ENCODE measurements around the gene BBS9. TPM values are rescaled to one million over a fixed set of nuclear protein-coding genes. Genes with fewer than 3 reads are reported as not detected.

Gene BBS9
- total RNA-seq, 1 donor, result 33.3 TPM

- no peak overlapping the region for H3K4me2 ChIP-seq (ENCODE audit: insufficient read depth, low read length)
- H3K4me1 ChIP-seq (ENCODE audit: insufficient read depth, low read length), result peaks cover 5% of the 10 kb centered on the region
- no peak for DNase-seq (ENCODE audit: insufficient read length, low spot score, missing footprints)
- H3K79me2 ChIP-seq (ENCODE audit: insufficient read depth, low read length), result no peaks in the 10 kb centered on the region
- no peaks in the 10 kb centered on the region for H3K36me3 ChIP-seq (ENCODE audit: insufficient read depth, low read length)
- no peaks in the 10 kb centered on the region for H3K27me3 ChIP-seq (ENCODE audit: insufficient read depth, low read length)
- no peak overlapping the region for H2AFZ ChIP-seq (ENCODE audit: low read length)
- no peak overlapping the region for H3K4me3 ChIP-seq (ENCODE audit: insufficient read depth, low read length)
- H3K9me3 ChIP-seq (ENCODE audit: low read depth, low read length), result no peaks in the 10 kb centered on the region
- no peak for TF ChIP-seq CTCF (IDR thresholded peaks at IDR 0.05; ENCODE audit: extremely low read depth, low read depth, low read length)
- no peak overlapping the region for H3K27ac ChIP-seq (ENCODE audit: low read depth, low read length)
- no peaks in the 10 kb centered on the region for H4K20me1 ChIP-seq (ENCODE audit: insufficient read depth, low read length)
Observed at GRCh38 chr7:33612442-33612841, 483.1 kb downstream of the BBS9 start.

- no peaks in the 10 kb centered on the region for H3K79me2 ChIP-seq (ENCODE audit: insufficient read depth, low read length)
- H4K20me1 ChIP-seq (ENCODE audit: insufficient read depth, low read length), result no peaks in the 10 kb centered on the region
- H3K4me2 ChIP-seq (ENCODE audit: insufficient read depth, low read length), result no peak overlapping the region
- H3K27me3 ChIP-seq (ENCODE audit: insufficient read depth, low read length), result no peaks in the 10 kb centered on the region
- H3K27ac ChIP-seq (ENCODE audit: low read depth, low read length), result no peak overlapping the region
- H3K4me3 ChIP-seq (ENCODE audit: insufficient read depth, low read length), result no peak overlapping the region
- no peaks in the 10 kb centered on the region for H3K36me3 ChIP-seq (ENCODE audit: insufficient read depth, low read length)
- DNase-seq (ENCODE audit: insufficient read length, low spot score, missing footprints), result no peak
- TF ChIP-seq CTCF (IDR thresholded peaks at IDR 0.05; ENCODE audit: extremely low read depth, low read depth, low read length), result no peak
- H3K4me1 ChIP-seq (ENCODE audit: insufficient read depth, low read length), result peaks cover 5% of the 10 kb centered on the region
- no peak overlapping the region for H2AFZ ChIP-seq (ENCODE audit: low read length)
- H3K9me3 ChIP-seq (ENCODE audit: low read depth, low read length), result no peaks in the 10 kb centered on the region
Observed at GRCh38 chr7:33614357-33615117, 485.2 kb downstream of the BBS9 start.

- Histone ChIP-seq H2AFZ (ENCODE audit: low read length) (no peak overlapping the region), H3K27ac (ENCODE audit: low read depth, low read length) (no peak overlapping the region), H3K4me1 (ENCODE audit: insufficient read depth, low read length) (peaks cover 5% of the 10 kb centered on the region), H3K79me2 (ENCODE audit: insufficient read depth, low read length) (no peaks in the 10 kb centered on the region), H3K4me3 (ENCODE audit: insufficient read depth, low read length) (no peak overlapping the region), H3K36me3 (ENCODE audit: insufficient read depth, low read length) (no peaks in the 10 kb centered on the region), H3K9me3 (ENCODE audit: low read depth, low read length) (no peaks in the 10 kb centered on the region), H4K20me1 (ENCODE audit: insufficient read depth, low read length) (no peaks in the 10 kb centered on the region), H3K4me2 (ENCODE audit: insufficient read depth, low read length) (no peak overlapping the region), H3K27me3 (ENCODE audit: insufficient read depth, low read length) (no peaks in the 10 kb centered on the region)
- TF ChIP-seq CTCF (IDR thresholded peaks at IDR 0.05; ENCODE audit: extremely low read depth, low read depth, low read length), result no peak
- DNase-seq (ENCODE audit: insufficient read length, low spot score, missing footprints), result no peak
Observed at GRCh38 chr7:33616752-33617151, 487.4 kb downstream of the BBS9 start.

GRCh38 chr7:33619264-33619663, 489.9 kb downstream of the BBS9 start:
- H3K27me3 ChIP-seq (ENCODE audit: insufficient read depth, low read length), result no peaks in the 10 kb centered on the region
- H3K4me2 ChIP-seq (ENCODE audit: insufficient read depth, low read length), result no peak overlapping the region
- no peaks in the 10 kb centered on the region for H3K36me3 ChIP-seq (ENCODE audit: insufficient read depth, low read length)
- TF ChIP-seq CTCF (IDR thresholded peaks at IDR 0.05; ENCODE audit: extremely low read depth, low read depth, low read length), result no peak
- no peak overlapping the region for H3K27ac ChIP-seq (ENCODE audit: low read depth, low read length)
- H3K9me3 ChIP-seq (ENCODE audit: low read depth, low read length), result no peaks in the 10 kb centered on the region
- no peaks in the 10 kb centered on the region for H3K4me1 ChIP-seq (ENCODE audit: insufficient read depth, low read length)
- H3K79me2 ChIP-seq (ENCODE audit: insufficient read depth, low read length), result no peaks in the 10 kb centered on the region
- H3K4me3 ChIP-seq (ENCODE audit: insufficient read depth, low read length), result no peak overlapping the region
- no peak overlapping the region for H2AFZ ChIP-seq (ENCODE audit: low read length)
- DNase-seq (ENCODE audit: insufficient read length, low spot score, missing footprints), result no peak
- H4K20me1 ChIP-seq (ENCODE audit: insufficient read depth, low read length), result no peaks in the 10 kb centered on the region
